Thymus (tissue), 11 donors: ENCODE measurements around the gene ZNF91. TPM values are rescaled to one million over a fixed set of nuclear protein-coding genes. Genes with fewer than 3 reads are reported as not detected.
"Not testable (repeated sequence)": the region's sequence is repeated elsewhere in the genome, so short reads cannot be mapped to it uniquely, and the experiment has no call there.

Experiments used
- DNase-seq, 9 donors: peaks; one replicate each; pipeline ENCODE4 v3.0.0-alpha.2; 2013; ENCODE audit warnings: low spot score in 9 of 9, low read depth in 6 of 9, missing footprints in 1 of 9
- H3K27ac ChIP-seq, 2 donors: one replicate each; pipeline ENCODE4 v1.5.1; 2013; ENCODE audit warnings: control low read depth in 1 of 2, low read depth in 1 of 2, low read length in 1 of 2, mild to moderate bottlenecking in 1 of 2, moderate library complexity in 1 of 2
- H3K27me3 ChIP-seq, 2 donors: one replicate each; pipeline ENCODE4 v1.5.1; 2013; ENCODE audit warnings: low read length in 1 of 2; ENCODE audit not compliant: control insufficient read depth in 2 of 2, insufficient read depth in 1 of 2
- H3K36me3 ChIP-seq, 2 donors: one replicate each; pipeline ENCODE4 v1.5.1; 2013; ENCODE audit warnings: low read length in 1 of 2, mild to moderate bottlenecking in 1 of 2, moderate library complexity in 1 of 2; ENCODE audit not compliant: control insufficient read depth in 2 of 2, insufficient read depth in 2 of 2
- H3K4me1 ChIP-seq, 2 donors: one replicate each; pipeline ENCODE4 v1.5.1; 2013; ENCODE audit warnings: low read length in 2 of 2; ENCODE audit not compliant: control insufficient read depth in 2 of 2, insufficient read depth in 2 of 2
- H3K4me3 ChIP-seq, 2 donors: one replicate each; pipeline ENCODE4 v1.5.1; 2013; ENCODE audit warnings: low read length in 2 of 2, control low read depth in 1 of 2, mild to moderate bottlenecking in 1 of 2
- H3K9me3 ChIP-seq, 2 donors: one replicate each; pipeline ENCODE4 v1.5.1; 2013; ENCODE audit warnings: low read length in 1 of 2, mild to moderate bottlenecking in 1 of 2; ENCODE audit not compliant: control insufficient read depth in 2 of 2, insufficient read depth in 1 of 2
- WGBS: extraction: QIAGEN DNeasy Blood & Tissue Kit; methylation state at CpG from one replicate; pipeline ENCODE4 v1.1.7; 2013; 5-methylcytosine and 5-hydroxymethylcytosine counted together
- polyA plus RNA-seq: library from polyadenylated mRNA; stranded (reverse); fragments of 200-250 nt; gene quantifications from one replicate; pipeline ENCODE4 v1.2.3, GENCODE V29; 2013
- total RNA-seq: library from RNA; stranded (reverse); fragments of 120-200 nt; gene quantifications from one replicate; pipeline ENCODE4 v1.2.4, GENCODE V29; 2013
- donor health status: healthy.

Gene ZNF91
- total and polyA plus RNA-seq, 2 donors, result 17.8 to 38.5 TPM

DNA sequence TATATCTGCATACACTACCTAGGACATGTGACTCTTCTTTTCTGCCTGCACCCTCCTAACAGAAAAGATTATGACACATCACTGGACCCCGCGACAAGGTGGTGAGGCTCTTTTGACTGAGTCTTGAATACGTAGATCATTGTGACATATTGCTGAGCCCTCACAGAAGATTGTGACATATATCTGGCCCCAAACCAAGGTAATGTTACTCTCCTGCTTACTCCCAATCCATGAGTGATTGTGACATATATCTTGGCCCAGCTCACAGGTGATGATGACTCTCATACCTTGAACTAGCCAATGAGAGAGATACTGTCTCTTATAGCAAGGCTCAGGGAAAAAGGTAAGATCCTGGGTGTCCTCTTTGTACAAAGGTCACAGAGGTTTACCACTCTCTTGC, 75.7 kb downstream of the ZNF91 start:
- not testable (repeated sequence) for H3K36me3 ChIP-seq, DNase-seq, H3K4me1 ChIP-seq, H3K27me3 ChIP-seq, H3K27ac ChIP-seq, H3K9me3 ChIP-seq, H3K4me3 ChIP-seq
- 96% methylated on average over 3 of the region's 3 CpGs for WGBS

DNA sequence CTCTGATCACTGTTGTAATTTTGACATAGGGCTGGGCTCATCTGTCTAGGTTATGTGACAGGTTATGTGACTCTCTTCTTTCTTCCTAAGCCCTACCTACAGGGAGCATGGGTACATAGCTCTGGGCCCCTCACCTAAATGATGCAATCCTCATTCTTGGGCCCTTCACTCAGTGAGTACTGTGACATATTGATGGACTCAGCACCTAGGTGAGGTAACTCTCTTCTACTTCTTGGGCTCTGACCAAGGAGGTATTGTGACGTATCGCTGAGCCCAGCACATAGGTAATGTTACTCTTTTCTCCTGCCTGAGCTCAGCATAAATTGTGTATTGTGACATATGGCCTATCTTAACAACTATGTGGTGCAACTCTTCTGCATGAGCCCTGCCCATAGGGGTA, 76.3 kb downstream of the ZNF91 start:
- H3K9me3 ChIP-seq, DNase-seq, H3K27me3 ChIP-seq, H3K4me3 ChIP-seq, H3K4me1 ChIP-seq, H3K36me3 ChIP-seq, H3K27ac ChIP-seq: not testable (repeated sequence)
- 97% methylated on average over 2 of the region's 2 CpGs for WGBS

DNA sequence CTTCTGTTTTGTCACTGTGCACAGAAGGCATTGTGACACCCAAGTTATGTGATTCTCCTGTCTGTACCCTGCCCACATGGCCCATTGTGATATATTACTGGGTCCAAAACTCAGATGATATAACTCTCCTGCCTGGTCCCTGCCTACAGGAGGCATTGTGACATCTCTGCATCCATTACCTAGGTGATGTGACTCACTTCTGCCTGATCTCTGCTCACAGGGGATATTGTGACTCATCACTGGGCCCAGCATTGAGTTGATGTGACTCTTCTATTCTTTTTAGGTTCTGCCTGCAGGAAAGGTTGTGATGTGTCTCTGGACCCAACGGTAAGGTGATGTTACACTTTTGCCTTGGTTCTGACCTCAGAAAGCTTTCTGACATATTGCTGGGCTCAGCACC, 77.1 kb downstream of the ZNF91 start:
- no peaks in the 10 kb centered on the region for H3K9me3 ChIP-seq
- WGBS, result 96% methylated on average over 1 of the region's 1 CpG

DNA sequence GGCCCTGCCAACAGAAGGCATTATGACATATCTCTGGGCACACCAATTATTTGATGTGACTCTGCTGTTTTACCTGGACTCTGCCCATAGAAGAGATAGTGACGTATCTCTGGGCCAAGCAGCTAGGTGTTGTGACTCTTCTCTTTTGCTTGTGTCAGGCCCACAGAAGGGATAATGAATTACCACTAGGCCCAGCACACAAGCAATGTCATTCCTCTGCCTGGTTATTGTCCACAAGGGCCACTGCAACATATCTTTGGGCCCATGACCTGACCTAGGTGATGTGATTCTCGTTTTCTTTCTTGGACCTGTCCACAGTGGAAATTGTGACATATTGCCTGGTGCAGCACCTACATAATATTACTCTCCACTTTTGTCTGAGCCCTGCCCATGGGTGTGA, 80.0 kb downstream of the ZNF91 start:
- Histone ChIP-seq H3K27ac (no peak overlapping the region), H3K9me3 (no peaks in the 10 kb centered on the region), H3K36me3 (no peaks in the 10 kb centered on the region), H3K27me3 (no peaks in the 10 kb centered on the region), H3K4me3 (no peak overlapping the region), H3K4me1 (no peaks in the 10 kb centered on the region)
- no peak for DNase-seq
- 83% methylated on average over 2 of the region's 2 CpGs for WGBS

More for the DNA sequence above, 77.1 kb downstream of the ZNF91 start:
- no peak overlapping the region for H3K4me3 ChIP-seq
- H3K36me3 ChIP-seq, result no peaks in the 10 kb centered on the region
- H3K4me1 ChIP-seq, result no peaks in the 10 kb centered on the region
- H3K27me3 ChIP-seq, result no peaks in the 10 kb centered on the region
- H3K27ac ChIP-seq, result no peak overlapping the region
- no peak for DNase-seq

DNA sequence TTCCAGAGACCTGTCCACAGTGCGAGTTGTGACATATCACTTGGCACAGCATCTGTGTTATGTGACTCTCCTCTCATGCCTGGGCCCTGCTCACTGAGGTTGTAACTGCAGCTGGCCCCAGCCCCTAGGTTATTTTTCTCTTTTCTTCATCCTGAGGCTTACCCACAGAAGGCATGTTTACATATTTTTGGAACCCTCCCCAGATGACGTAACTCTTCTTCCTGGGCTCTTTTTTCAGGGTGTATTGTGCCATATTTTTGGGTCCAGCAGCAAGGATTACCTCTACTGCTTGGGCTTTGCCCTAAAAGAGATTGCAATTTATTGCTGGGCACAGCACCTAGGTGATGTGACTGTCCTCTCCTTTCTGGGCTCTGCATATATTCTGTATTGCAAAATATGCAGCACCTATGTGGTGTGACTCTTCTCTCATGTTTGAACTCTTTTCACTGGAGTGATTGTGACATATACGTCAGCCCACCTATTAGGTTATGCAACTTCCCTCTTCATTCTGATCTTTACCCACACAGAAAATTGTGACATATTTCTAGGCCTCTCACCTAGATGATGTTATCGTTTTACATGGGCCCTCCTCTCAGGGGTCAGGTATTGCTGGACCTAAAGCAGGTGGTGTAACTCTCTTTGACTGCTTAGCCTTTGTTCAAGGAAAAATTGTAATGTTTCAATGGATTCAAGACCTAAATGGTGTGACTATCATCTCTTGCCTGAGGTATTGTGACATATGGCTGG, 80.6 kb downstream of the ZNF91 start:
- Histone ChIP-seq H3K4me1 (no peaks in the 10 kb centered on the region), H3K27me3 (no peaks in the 10 kb centered on the region), H3K4me3 (no peak overlapping the region), H3K9me3 (no peaks in the 10 kb centered on the region), H3K36me3 (no peaks in the 10 kb centered on the region), H3K27ac (no peak overlapping the region)
- DNase-seq, result no peak
- 93% methylated on average over 4 of the region's 4 CpGs for WGBS

DNA sequence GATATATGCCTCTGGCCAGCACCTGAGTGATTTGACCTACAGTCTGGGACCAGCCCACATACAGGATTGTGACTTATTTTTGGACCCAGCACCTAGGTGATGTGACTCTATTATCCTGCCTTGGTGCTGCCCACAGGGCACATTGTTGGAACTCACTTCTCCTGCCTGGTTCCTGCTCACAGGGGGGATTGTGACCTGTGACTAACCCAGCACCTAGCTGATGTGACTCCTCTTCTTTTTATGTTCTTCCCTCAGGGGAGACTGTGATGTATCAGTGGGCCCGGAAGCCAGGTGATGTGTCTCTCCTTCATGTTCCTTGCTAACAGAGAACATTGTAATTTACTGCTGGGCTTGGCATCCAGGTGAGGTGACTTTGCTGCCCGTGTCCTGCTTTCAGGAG, 82.1 kb downstream of the ZNF91 start:
- no peaks in the 10 kb centered on the region for H3K4me1 ChIP-seq
- H3K27ac ChIP-seq, result no peak overlapping the region
- H3K36me3 ChIP-seq, result no peaks in the 10 kb centered on the region
- WGBS, result 84% methylated on average over 2 of the region's 2 CpGs
- no peak for DNase-seq
- no peaks in the 10 kb centered on the region for H3K9me3 ChIP-seq
- H3K27me3 ChIP-seq, result no peaks in the 10 kb centered on the region
- H3K4me3 ChIP-seq, result no peak overlapping the region

DNA sequence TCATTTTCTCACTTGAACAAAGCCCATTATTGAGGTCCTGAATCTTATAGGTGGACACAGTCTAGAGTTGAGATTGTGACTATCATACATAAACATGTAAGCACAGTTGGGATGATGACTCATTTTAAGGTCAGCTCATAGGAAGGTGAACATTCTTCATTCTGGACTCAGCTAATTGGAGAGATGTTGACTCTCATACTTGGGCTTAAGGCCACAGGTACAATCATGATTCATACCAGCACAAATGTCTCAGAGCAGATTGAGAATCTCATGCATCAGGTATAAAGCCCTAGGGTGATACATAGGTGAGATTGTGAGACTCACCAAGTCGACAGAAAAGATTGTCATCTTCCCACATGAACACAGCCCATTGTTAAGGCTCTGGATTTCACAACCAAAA, 82.8 kb downstream of the ZNF91 start:
- H3K9me3 ChIP-seq, result no peaks in the 10 kb centered on the region

DNA sequence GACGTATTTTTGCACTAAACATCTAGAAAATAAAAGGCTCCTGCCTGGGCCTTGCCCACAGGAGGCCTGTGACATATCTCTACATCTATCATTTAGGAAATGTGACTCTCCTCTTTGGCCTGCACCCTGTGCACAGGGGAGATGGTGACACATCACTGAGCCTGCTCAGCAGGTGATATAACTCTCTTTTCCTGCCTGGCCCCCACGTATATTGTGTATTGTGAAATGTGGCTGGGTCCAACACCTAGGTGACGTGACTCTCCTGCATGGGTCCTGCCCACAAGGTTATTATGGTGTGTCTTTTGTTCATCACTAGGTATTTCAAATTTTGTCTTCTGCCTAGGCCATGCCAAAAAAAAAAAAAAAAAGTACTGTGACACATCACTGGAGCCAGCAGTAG, 83.7 kb downstream of the ZNF91 start:
- H3K27me3 ChIP-seq, result no peaks in the 10 kb centered on the region
- no peak overlapping the region for H3K27ac ChIP-seq
- no peaks in the 10 kb centered on the region for H3K4me1 ChIP-seq
- H3K4me3 ChIP-seq, result no peak overlapping the region
- DNase-seq, result no peak
- WGBS, result 88% methylated on average over 3 of the region's 3 CpGs
- no peaks in the 10 kb centered on the region for H3K9me3 ChIP-seq
- H3K36me3 ChIP-seq, result no peaks in the 10 kb centered on the region

More for the DNA sequence above, 82.8 kb downstream of the ZNF91 start:
- H3K4me1 ChIP-seq, result no peaks in the 10 kb centered on the region
- 68% methylated on average over 1 of the region's 1 CpG for WGBS
- H3K4me3 ChIP-seq, result no peak overlapping the region
- no peaks in the 10 kb centered on the region for H3K36me3 ChIP-seq
- DNase-seq, result no peak
- no peak overlapping the region for H3K27ac ChIP-seq
- H3K27me3 ChIP-seq, result no peaks in the 10 kb centered on the region

DNA sequence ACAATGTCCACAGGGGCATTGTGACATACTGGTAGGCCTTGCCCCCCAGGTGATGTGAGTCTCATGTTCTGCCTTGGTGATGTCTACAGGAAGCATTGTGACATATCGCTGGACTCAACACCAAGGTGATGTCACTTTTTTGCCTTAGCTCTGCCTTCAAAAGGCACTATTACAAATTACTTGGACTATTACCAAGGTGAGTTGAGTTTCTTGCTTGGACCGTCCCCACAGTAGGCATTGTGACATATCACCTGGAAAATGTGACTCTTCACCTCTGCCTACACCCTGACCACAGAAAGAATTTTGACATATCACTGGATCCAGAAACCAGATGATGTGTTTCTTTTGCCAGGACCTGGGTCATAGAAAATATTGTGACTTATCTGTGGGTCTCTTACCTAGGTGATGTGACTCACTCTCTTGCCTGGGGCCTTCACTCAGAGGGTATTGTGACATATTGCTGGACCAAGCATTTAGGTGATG, 84.5 kb downstream of the ZNF91 start:
- 94% methylated on average over 2 of the region's 2 CpGs for WGBS
- H3K36me3 ChIP-seq, result no peaks in the 10 kb centered on the region

More for the DNA sequence above, 84.5 kb downstream of the ZNF91 start:
- DNase-seq, result no peak
- no peak overlapping the region for H3K27ac ChIP-seq
- no peak overlapping the region for H3K4me3 ChIP-seq
- H3K4me1 ChIP-seq, result no peaks in the 10 kb centered on the region
- H3K9me3 ChIP-seq, result no peaks in the 10 kb centered on the region
- H3K27me3 ChIP-seq, result no peaks in the 10 kb centered on the region
